Ishikawa (cell line): ENCODE results near the gene PRM1.

Experiments used
- CEBPB ChIP-seq: IDR thresholded peaks from 2 replicates; pipeline ENCODE4 v1.6.1; 2012
- CREB1 ChIP-seq: IDR thresholded peaks from 2 replicates; pipeline ENCODE4 v1.6.1; 2012; ENCODE audit warnings: low read depth
- EGR1 ChIP-seq: IDR thresholded peaks from 2 replicates; pipeline ENCODE4 v1.6.1; 2012
- EP300 ChIP-seq: IDR thresholded peaks from 2 replicates; pipeline ENCODE4 v1.6.1; 2012; ENCODE audit warnings: borderline replicate concordance
- FOXM1 ChIP-seq: IDR thresholded peaks from 2 replicates; pipeline ENCODE4 v1.6.1; 2012; ENCODE audit warnings: low read depth, borderline replicate concordance
- NFIC ChIP-seq: IDR thresholded peaks from 2 replicates; pipeline ENCODE4 v1.6.1; 2012
- RAD21 ChIP-seq: IDR thresholded peaks from 2 replicates; pipeline ENCODE4 v1.6.1; 2012; ENCODE audit warnings: low read depth
- TAF1 ChIP-seq: IDR thresholded peaks from 2 replicates; pipeline ENCODE4 v1.6.1; 2012; ENCODE audit warnings: low read depth, mild to moderate bottlenecking
- TCF12 ChIP-seq: IDR thresholded peaks from 2 replicates; pipeline ENCODE4 v1.6.1; 2012; ENCODE audit warnings: low read depth
- TEAD4 ChIP-seq: IDR thresholded peaks from 2 replicates; pipeline ENCODE4 v1.6.1; 2012
- YY1 ChIP-seq: IDR thresholded peaks from 2 replicates; pipeline ENCODE4 v1.6.1; 2012; ENCODE audit warnings: low read depth
- ZBTB7A ChIP-seq: IDR thresholded peaks from 2 replicates; pipeline ENCODE4 v1.6.1; 2012; ENCODE audit warnings: low read depth
- TF ChIP-seq, protein P1 (sequence below): IDR thresholded peaks from 2 replicates; pipeline ENCODE4 v1.6.1; 2012; ENCODE audit warnings: low read depth, mild to moderate bottlenecking
- TF ChIP-seq, protein P2 (sequence below): IDR thresholded peaks from 2 replicates; pipeline ENCODE4 v1.6.1; 2012
- TF ChIP-seq, protein P3 (sequence below): IDR thresholded peaks from 2 replicates; pipeline ENCODE4 v1.6.1; 2012

PRM1 gene

DNA sequence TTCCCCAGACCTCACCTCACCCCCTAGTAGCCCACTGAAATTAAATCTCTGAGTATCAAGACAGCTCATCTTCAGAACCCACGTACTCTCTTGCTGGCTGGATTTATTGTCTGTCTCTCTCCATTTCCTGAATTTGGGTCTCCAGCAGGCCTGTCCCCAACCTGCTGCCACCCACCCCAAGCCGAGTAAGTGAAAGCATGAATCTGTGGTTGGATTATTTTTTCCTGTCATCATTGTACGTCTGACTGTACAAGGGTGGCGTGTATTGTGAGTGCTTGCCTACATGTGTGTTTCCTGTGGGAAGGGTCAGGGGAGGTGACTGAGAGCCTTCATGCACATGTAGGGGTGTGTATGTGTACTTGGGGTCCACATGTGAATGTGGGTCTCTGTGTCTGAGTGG, 17.4 kb downstream of the PRM1 start:
- TF ChIP-seq, protein P1, sequence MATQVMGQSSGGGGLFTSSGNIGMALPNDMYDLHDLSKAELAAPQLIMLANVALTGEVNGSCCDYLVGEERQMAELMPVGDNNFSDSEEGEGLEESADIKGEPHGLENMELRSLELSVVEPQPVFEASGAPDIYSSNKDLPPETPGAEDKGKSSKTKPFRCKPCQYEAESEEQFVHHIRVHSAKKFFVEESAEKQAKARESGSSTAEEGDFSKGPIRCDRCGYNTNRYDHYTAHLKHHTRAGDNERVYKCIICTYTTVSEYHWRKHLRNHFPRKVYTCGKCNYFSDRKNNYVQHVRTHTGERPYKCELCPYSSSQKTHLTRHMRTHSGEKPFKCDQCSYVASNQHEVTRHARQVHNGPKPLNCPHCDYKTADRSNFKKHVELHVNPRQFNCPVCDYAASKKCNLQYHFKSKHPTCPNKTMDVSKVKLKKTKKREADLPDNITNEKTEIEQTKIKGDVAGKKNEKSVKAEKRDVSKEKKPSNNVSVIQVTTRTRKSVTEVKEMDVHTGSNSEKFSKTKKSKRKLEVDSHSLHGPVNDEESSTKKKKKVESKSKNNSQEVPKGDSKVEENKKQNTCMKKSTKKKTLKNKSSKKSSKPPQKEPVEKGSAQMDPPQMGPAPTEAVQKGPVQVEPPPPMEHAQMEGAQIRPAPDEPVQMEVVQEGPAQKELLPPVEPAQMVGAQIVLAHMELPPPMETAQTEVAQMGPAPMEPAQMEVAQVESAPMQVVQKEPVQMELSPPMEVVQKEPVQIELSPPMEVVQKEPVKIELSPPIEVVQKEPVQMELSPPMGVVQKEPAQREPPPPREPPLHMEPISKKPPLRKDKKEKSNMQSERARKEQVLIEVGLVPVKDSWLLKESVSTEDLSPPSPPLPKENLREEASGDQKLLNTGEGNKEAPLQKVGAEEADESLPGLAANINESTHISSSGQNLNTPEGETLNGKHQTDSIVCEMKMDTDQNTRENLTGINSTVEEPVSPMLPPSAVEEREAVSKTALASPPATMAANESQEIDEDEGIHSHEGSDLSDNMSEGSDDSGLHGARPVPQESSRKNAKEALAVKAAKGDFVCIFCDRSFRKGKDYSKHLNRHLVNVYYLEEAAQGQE = no peak
- no peak for TF ChIP-seq TEAD4

DNA sequence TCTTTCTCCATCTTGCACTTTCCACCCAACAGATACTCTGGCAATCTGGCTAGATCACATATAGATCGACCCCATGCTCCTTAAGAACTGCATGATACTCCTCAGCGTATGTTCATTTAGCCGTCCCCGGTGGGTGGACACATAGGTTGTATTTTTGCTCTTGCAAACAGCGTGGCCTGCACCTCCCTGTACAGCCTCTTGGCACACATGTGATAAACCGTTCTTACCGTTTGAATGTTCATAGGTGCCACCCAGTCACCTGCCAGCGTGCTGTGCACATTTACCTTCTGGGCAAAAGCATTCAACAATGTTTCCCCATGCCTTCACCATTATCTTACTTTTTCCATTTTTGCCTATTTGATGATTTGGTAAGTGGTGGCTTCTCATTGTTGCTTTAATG, 18.2 kb downstream of the PRM1 start:
- TF ChIP-seq RAD21 (no peak), EP300 (no peak), NFIC (no peak), TCF12 (no peak), TAF1 (no peak), FOXM1 (no peak), CREB1 (no peak), TEAD4 (no peak), YY1 (no peak), CEBPB (no peak), EGR1 (no peak)
- TF ChIP-seq, protein P2, sequence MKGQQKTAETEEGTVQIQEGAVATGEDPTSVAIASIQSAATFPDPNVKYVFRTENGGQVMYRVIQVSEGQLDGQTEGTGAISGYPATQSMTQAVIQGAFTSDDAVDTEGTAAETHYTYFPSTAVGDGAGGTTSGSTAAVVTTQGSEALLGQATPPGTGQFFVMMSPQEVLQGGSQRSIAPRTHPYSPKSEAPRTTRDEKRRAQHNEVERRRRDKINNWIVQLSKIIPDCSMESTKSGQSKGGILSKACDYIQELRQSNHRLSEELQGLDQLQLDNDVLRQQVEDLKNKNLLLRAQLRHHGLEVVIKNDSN = no peak
- TF ChIP-seq, protein P1 = no peak

DNA sequence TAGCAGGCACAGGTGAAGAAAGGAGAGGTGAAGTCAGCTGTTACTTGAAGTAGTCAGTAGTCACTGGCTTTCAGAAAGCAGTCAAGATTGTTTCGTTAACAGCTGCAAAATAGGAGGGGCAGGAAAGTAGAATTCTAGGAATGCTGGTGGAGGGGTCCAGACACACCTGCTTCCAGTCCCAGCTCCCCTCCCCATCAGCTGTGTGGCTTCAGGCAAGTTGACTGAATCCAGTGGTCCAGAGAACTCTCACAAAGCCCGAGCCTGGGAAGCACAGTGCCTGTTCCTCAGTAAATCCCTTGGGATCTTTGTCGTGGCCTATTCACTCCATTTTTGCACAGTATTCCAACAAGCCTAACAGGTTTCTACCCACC, 20.5 kb downstream of the PRM1 start:
- TF ChIP-seq YY1 (no peak), NFIC (no peak), RAD21 (no peak), CEBPB (no peak), TEAD4 (no peak), EP300 (no peak), CREB1 (no peak), ZBTB7A (no peak), EGR1 (no peak), TCF12 (no peak), FOXM1 (no peak), TAF1 (no peak)
- TF ChIP-seq, protein P1 = no peak
- TF ChIP-seq, protein P2 = no peak
- TF ChIP-seq, protein P3, sequence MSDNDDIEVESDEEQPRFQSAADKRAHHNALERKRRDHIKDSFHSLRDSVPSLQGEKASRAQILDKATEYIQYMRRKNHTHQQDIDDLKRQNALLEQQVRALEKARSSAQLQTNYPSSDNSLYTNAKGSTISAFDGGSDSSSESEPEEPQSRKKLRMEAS = no peak

DNA sequence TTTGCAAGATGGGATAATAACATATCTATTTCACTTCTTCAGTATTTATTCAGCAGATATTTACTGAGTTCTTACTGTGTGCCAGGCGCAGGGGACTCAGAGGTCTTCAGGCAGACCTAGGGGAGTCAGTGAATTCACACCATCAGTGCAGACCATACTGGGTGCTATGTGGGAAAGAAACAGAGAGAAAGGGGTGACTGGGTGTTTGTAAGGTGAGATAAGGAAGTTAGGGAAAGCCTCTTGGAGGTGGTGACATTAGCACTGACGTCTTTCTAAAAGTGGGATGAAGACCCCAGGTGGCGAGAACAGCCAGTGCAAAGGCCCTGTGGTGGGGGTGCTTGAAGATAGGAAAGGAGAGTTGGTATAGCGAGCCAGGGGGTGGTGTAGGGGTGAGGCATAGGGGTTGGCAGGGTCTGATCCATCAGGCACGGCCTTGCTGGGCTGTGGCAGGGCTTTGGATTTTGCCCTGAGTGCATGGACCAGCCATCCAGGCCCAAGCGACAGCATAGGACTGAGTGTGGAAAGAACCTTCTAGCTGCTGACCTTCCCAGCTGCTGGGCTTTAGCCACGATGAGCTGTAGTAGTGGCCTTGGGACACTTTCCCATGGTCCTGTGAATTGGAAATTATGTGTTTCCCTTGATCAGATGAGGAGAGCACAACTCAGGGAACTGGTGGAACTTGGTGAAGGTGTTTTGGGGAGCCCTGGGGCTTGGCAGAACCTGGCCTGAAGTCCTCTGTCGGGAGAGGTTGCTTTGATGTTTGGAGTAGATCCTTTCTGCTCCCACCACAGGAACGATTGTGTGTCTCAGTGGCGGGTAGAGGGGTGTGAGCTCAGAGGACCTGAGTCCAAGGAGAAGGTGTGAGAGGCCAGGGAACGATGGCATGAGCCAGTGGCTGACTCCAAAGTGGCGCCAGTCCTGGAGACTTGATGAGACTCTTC, 21.2 kb downstream of the PRM1 start:
- TF ChIP-seq TEAD4 (no peak), FOXM1 (no peak), RAD21 (no peak), NFIC (no peak), CREB1 (no peak), EP300 (no peak), TCF12 (no peak), CEBPB (no peak), TAF1 (no peak), ZBTB7A (no peak), EGR1 (no peak), YY1 (no peak)
- TF ChIP-seq, protein P2 = no peak
- TF ChIP-seq, protein P3 = no peak
- TF ChIP-seq, protein P1 = no peak
